Tibial nerve (tissue), 4 donors: ENCODE measurements around the gene SORCS3.

Experiments used
- CTCF ChIP-seq, 5 experiments: fragments of 200-600 bp in 3 of 5; fragments of 450-650 bp in 2 of 5; sonication (generic) in 3 of 5; IDR thresholded peaks; one replicate each; pipeline ENCODE4 v1.5.1; 2016 to 2019; ENCODE audit warnings: antibody characterized with exemption in 5 of 5, mild to moderate bottlenecking in 3 of 5, moderate library complexity in 2 of 5
- EP300 ChIP-seq, 2 donors: sonication (generic); formaldehyde crosslinking; IDR thresholded peaks; one replicate each; pipeline ENCODE4 v1.6.1; 2017; ENCODE audit warnings: antibody characterized with exemption in 2 of 2, mild to moderate bottlenecking in 1 of 2
- POLR2A ChIP-seq, 2 donors: fragments of 450-650 bp; IDR thresholded peaks; one replicate each; pipeline ENCODE4 v1.6.1; 2017; ENCODE audit warnings: antibody characterized with exemption in 2 of 2, mild to moderate bottlenecking in 2 of 2, moderate library complexity in 2 of 2

GRCh38 chr10:104816501-104816900 lies 175.4 kb downstream of the SORCS3 start:
- no peak for TF ChIP-seq CTCF (IDR thresholded peaks at IDR 0.05)
- TF ChIP-seq EP300 (IDR thresholded peaks at IDR 0.05), result no peak
- TF ChIP-seq POLR2A (IDR thresholded peaks at IDR 0.05), result no peak
